Activated naive CD4-positive, alpha-beta T cell treated with anti-CD3 and anti-CD28 coated beads, Interleukin-2, amount 50 U/mL, for 72 hours (primary cell): Measurements from ENCODE around the gene CD44. TPM values are rescaled to one million over a fixed set of nuclear protein-coding genes. Genes with fewer than 3 reads are reported as not detected.

ENCODE experiments used
- ATAC-seq, 2 donors: fragments of 150-1000 bp; cut with Tn5 transposase; 2 replicates each; pipeline ENCODE4 v1.10.0; 2021; ENCODE audit warnings: mild to moderate bottlenecking in 2 of 2, moderate library complexity in 2 of 2
- DNase-seq, 2 donors: peaks; one replicate each; pipeline ENCODE4 v3.0.0; 2021 to 2022; ENCODE audit warnings: low spot score in 2 of 2
- H3K27ac Mint-ChIP-seq, 2 donors: one replicate each; pipeline ENCODE4 v1.8.0; 2022; ENCODE audit warnings: mild to moderate bottlenecking in 2 of 2, mixed read lengths in 2 of 2
- H3K36me3 Mint-ChIP-seq, 2 donors: one replicate each; pipeline ENCODE4 v1.8.0; 2022; ENCODE audit warnings: mixed read lengths in 2 of 2
- H3K9me3 Mint-ChIP-seq, 2 donors: one replicate each; pipeline ENCODE4 v1.8.0; 2022; ENCODE audit warnings: mixed read lengths in 2 of 2
- total RNA-seq, 2 donors: library from RNA; stranded (reverse); gene quantifications; one replicate each; pipeline ENCODE4 v1.2.3, GENCODE V29; 2022

CD44 gene
- total RNA-seq, 2 donors from 2014 or later = 321 to 381 TPM

DNA sequence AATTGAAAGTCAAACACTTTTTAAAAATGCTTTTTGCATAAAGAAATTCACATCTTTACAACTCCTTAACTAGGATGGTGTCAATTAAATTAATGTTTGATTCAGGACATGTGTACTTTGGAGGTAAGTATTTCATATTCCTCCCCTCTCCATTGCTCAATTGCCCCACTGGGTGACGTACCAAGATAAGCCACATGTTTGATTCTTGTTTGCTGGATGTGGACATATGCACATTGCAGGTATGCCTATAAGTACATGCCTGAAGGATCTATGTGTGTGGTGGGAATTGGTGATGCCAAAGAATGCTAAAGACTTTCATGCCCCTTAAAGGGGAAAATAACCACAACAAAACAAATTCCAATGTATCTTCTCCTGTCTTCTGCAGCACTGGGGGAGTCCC, 5.8 kb downstream of the CD44 start:
- Mint-ChIP-seq H3K9me3 (peaks cover 0 to 6% of the 10 kb centered on the region in 2 donors), H3K27ac (peak overlapping the region; percentile 98 to 100), H3K36me3 (peaks cover 42 to 66% of the 10 kb centered on the region in 2 donors)
- DNase-seq = no peak
- ATAC-seq = no peak

DNA sequence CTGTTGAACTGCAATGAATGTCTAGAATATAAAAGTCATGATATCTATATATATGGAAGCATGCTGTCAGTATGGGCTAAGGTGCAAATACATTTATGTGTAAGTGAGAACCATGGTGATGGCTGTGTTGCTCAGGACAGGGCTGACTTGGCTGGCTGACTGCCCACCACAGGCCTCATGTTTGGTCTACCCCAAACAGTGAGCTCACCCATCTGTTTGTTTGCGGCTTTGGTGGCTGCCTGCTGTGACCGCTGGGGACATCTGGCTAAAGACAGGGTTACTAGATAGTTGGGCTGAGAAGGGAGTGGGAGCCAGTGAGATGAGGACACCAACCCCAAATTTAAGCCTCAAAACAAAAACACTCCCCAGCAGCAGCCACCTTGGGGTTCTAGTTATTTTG, 6.3 kb downstream of the CD44 start:
- H3K27ac Mint-ChIP-seq = peak overlapping the region; percentile 98 to 100
- DNase-seq (peak; percentile 57 to 83), ATAC-seq (peak; percentile 27 to 47)
- peaks cover 37 to 69% of the 10 kb centered on the region in 2 donors for H3K36me3 Mint-ChIP-seq
- peaks cover 0 to 6% of the 10 kb centered on the region in 2 donors for H3K9me3 Mint-ChIP-seq

DNA sequence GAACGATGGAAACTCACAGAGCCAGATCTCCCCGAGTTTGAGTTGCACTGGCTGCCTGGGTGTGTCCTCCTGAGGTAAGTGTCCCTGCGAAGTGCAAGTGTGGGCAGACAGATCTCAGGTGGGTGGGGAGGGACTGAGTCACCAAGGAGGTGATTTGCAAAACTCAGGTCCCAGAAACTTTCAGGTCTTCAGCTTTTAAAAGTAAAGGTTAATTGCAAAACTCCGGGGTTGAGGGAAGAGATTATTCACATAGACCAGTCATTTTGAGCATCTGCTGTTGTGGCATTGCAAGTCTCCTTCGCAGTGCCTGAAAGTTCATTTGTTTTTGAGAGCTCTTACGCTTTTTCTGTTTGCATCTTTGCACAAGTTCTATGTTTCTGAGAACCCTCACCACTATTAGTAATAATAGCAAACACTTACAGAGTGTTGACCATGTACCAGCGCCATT, 7.1 kb downstream of the CD44 start:
- H3K27ac Mint-ChIP-seq = peak overlapping the region; percentile 98 to 100
- DNase-seq (peak; percentile 76 to 85), ATAC-seq (peak; percentile 66 to 76)
- H3K9me3 Mint-ChIP-seq = peaks cover 0 to 6% of the 10 kb centered on the region in 2 donors
- H3K36me3 Mint-ChIP-seq = peaks cover 38 to 69% of the 10 kb centered on the region in 2 donors

DNA sequence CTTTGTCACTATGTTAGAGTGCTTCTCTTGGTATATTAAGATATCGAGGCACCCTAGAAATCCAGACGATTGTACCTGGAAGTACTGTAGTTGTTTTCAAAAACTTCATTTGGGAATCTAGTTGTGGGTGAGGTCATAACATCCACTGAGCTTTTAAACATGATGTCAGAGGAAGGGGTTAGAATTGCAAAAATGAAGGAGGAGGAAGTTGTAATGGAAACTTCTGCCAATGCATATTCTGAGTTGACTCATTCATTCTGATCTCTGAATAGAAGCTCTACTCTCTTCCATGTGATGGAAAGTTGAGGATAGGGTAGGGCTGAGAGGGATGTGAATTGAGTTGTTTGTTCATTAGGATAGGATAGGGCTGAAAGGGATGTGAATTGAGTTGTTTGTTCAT, 7.7 kb downstream of the CD44 start:
- H3K36me3 Mint-ChIP-seq = peaks cover 32 to 68% of the 10 kb centered on the region in 2 donors
- DNase-seq = no peak
- ATAC-seq = peak; percentile 21 to 23
- peaks cover 0 to 6% of the 10 kb centered on the region in 2 donors for H3K9me3 Mint-ChIP-seq
- peak overlapping the region; percentile 98 to 100 for H3K27ac Mint-ChIP-seq

DNA sequence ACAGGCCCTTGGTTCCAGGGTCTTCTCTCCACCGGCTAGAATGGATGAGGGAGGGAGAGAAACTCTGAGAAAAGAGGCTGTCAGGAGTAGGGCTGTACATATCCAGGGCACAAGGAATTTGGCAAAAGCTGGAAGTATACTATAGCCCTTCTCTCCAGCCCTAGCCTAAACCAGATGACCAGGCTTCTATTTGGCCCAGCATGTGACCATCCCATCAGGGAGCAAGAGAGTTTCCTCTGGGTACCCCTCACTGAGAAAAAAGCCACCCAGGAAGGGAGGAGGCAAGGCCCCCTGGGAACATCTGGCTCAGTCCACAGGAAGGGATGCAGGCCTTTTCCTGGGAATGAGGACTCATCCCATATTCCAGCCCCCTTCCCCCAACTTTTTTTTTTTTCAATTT, 8.3 kb downstream of the CD44 start:
- DNase-seq (no peak), ATAC-seq (no peak)
- Mint-ChIP-seq H3K9me3 (peaks cover 0 to 6% of the 10 kb centered on the region in 2 donors), H3K27ac (peak overlapping the region; percentile 98 to 100), H3K36me3 (peaks cover 30 to 64% of the 10 kb centered on the region in 2 donors)

DNA sequence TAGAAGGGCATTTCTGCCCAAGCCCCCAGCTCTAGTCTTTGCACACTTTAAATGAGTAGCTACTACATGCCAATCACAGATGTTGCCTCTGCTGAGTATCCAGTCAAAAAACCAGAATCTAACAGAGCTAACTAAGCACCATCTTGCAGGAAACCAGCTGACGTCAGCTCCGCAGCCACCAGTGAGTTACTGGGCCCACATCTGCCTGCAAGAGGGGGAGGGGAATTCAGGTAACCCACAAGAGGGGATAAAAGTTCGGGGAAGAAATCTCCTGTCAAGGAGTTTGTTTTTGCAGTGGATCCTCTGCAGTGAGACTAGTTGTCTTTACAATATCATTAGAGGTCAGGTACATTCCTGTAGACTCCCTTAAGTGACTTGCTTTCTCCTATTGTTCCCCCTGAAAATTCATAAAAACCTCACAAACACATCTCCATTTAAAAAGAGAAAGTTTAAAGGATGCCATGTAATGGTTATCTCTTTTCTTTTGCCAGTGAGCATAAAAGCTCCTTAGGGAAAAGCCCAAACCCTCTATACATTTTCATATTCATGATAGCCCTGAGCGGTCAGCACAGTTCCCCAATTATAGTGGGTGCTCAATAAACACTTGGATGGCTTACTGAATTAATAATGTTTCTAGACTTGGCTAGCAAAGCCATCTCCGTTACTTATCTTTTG, 9.3 kb downstream of the CD44 start:
- no peak for DNase-seq
- H3K9me3 Mint-ChIP-seq = peaks cover 0 to 6% of the 10 kb centered on the region in 2 donors
- peaks cover 30 to 73% of the 10 kb centered on the region in 2 donors for H3K36me3 Mint-ChIP-seq
- H3K27ac Mint-ChIP-seq = peak overlapping the region; percentile 93 to 100
- ATAC-seq = no peak

DNA sequence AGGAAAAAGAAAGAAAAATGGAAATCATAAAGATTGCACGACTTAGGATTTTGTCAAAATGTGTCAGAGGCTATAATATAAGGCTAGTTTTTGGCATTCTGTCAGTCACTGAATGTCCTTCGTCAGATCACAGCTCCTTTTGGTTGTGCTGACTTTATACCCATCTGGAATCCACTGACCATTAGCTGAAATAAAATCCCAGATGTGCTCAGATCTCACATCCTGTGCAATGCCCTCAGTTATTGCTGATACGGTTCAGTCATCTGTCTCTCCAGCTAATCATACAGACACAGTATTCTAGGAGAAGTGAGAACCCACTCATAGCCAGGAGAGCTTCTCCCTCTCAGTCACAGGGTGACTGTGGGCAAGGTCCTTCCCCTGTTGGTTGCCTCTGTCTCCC, 11.5 kb downstream of the CD44 start:
- DNase-seq (no peak), ATAC-seq (peak in 1 of 2 donors; percentile 15)
- Mint-ChIP-seq H3K36me3 (peaks cover 41 to 86% of the 10 kb centered on the region in 2 donors), H3K9me3 (peaks cover 6 to 17% of the 10 kb centered on the region in 2 donors), H3K27ac (peak overlapping the region; percentile 85 to 100)

DNA sequence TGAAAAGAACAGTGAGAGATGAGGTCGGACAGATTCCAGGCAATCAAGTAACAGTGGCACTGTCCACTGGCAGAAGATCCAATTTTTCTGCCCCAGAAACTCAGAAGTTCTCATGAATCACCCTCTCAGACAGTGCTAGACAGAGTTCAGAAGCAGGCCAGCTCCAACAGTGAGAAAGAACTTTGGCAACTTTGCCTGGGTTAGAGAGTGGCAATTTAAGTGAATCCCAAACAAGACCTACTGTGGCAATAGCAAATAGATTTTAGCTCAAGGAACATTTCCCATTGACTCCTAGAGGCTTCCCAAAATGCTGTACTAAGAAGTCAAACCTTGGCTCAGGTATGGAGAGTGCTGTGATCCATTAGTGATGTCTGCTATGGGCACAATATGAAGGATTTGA, 12.3 kb downstream of the CD44 start:
- DNase-seq (no peak), ATAC-seq (no peak)
- Mint-ChIP-seq H3K27ac (peak overlapping the region; percentile 22 to 100), H3K36me3 (peaks cover 41 to 87% of the 10 kb centered on the region in 2 donors), H3K9me3 (peaks cover 6 to 17% of the 10 kb centered on the region in 2 donors)

DNA sequence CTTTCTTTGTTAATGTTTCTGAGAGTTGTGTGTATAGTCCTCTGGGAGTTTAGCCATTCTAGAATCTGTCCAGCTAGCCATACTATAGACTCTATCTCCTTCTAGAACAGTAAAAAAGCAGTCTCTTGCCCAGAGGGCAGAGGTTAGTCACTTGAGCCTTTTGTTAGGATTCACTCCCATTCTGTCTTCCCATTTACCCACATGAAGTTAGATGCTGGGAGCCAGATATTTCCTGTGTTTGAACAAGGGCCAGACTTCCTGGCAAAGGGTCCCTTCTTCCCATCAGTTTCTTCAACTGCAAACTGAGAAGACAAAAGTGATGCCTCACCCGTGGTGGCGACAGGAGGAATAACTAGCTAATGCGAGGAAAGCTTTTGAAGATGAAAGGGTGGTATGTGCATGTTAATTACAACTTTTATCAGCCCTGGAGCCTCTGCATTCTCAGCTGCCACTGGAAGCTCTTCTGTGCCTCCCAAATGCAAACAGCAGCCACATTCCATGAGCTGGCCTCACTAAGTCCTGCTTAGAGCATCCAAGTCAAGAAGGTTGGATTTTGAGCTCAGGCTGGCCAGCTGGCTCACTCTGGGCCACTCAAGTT, 12.8 kb downstream of the CD44 start:
- Mint-ChIP-seq H3K36me3 (peaks cover 36 to 82% of the 10 kb centered on the region in 2 donors), H3K27ac (peak overlapping the region; percentile 70 to 100), H3K9me3 (peaks cover 6 to 14% of the 10 kb centered on the region in 2 donors)
- ATAC-seq = no peak
- DNase-seq = no peak

DNA sequence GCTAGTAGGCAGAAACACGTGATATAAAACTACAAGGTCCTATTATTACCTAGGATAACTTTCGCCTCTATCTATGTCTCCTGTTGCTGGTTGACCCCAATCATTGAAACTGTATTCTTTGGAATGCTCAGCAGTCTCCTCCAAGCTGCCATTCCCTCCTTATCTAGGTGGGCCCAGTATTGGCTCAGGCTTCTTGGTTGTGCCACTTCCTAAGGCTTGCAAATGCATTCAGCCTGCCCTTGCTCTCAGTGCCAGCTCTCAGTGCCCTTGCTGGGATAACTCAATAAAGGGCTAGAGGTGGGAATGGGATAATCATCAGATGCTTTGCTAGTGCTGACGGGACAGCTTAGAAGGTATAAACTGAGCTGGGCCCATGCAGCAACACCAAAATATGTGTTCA, 13.6 kb downstream of the CD44 start:
- peaks cover 34 to 74% of the 10 kb centered on the region in 2 donors for H3K36me3 Mint-ChIP-seq

DNA sequence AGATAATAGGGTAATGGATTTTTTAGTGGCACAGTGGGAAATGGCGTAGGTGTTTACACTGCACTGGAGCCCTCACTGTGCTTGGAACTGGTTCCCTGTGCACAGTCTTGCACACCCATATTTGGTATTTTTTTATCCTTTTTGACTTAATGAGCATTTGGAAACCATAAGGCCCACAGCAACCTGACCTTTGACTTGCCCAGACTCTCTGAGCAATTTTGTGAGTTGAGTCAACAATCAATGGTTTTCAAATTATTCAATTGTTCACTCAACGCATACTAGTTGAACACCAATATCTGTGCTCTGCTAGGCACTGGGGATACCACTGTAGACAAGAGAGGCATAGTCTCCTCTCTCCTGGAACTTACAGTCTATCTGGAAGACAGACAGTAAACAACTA, 14.3 kb downstream of the CD44 start:
- ATAC-seq (peak; percentile 74 to 76), DNase-seq (no peak)
- peak overlapping the region; percentile 50 to 86 for H3K27ac Mint-ChIP-seq
- H3K36me3 Mint-ChIP-seq = peaks cover 34 to 67% of the 10 kb centered on the region in 2 donors
- peaks cover 6 to 11% of the 10 kb centered on the region in 2 donors for H3K9me3 Mint-ChIP-seq

More for the DNA sequence above, 13.6 kb downstream of the CD44 start:
- DNase-seq (no peak), ATAC-seq (no peak)
- Mint-ChIP-seq H3K9me3 (peaks cover 6 to 11% of the 10 kb centered on the region in 2 donors), H3K27ac (peak overlapping the region; percentile 50 to 86)

DNA sequence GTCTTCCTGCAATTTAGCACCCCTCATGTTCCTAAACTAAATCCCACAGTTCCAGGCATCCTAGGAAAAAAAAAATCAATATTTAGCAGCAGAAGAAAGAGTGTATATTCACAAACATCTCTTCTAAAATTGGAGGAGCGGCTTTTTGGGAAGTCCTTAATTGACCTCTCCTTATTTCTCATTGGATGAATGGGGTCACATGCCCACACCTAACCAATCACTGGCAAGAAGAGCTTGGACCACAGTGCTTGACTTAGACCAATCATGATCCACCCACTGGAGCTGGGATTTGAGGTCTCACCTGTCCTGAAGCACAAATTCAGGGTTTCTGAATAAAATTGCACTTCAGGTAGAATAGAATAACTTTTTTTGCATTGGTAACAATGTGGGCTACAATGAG, 16.0 kb downstream of the CD44 start:
- Mint-ChIP-seq H3K36me3 (peaks cover 28 to 50% of the 10 kb centered on the region in 2 donors), H3K9me3 (peaks cover 6 to 11% of the 10 kb centered on the region in 2 donors), H3K27ac (peak overlapping the region; percentile 41 to 47)
- ATAC-seq (no peak), DNase-seq (no peak)

DNA sequence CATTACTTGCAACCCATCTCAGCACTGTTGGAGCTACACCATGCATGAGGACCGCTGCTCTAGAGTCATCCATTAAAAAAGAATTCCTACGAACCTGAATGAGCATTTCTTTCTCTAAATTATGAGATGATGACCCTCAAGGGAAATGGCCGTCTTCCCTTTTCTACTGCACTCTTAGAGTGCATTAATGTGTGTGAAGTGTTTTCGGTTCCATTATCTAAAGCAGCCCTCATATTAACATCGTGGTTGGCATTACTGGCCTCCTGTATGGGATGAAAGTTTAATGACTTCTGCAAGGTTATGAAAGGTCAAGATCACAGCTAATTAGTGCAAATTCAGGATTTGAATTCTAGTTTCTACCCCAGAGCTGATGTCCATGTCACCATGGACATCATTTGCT, 16.7 kb downstream of the CD44 start:
- ATAC-seq (no peak), DNase-seq (no peak)
- Mint-ChIP-seq H3K36me3 (peaks cover 27 to 45% of the 10 kb centered on the region in 2 donors), H3K27ac (peak overlapping the region in 1 of 2 donors; percentile 47), H3K9me3 (peaks cover 6 to 11% of the 10 kb centered on the region in 2 donors)

DNA sequence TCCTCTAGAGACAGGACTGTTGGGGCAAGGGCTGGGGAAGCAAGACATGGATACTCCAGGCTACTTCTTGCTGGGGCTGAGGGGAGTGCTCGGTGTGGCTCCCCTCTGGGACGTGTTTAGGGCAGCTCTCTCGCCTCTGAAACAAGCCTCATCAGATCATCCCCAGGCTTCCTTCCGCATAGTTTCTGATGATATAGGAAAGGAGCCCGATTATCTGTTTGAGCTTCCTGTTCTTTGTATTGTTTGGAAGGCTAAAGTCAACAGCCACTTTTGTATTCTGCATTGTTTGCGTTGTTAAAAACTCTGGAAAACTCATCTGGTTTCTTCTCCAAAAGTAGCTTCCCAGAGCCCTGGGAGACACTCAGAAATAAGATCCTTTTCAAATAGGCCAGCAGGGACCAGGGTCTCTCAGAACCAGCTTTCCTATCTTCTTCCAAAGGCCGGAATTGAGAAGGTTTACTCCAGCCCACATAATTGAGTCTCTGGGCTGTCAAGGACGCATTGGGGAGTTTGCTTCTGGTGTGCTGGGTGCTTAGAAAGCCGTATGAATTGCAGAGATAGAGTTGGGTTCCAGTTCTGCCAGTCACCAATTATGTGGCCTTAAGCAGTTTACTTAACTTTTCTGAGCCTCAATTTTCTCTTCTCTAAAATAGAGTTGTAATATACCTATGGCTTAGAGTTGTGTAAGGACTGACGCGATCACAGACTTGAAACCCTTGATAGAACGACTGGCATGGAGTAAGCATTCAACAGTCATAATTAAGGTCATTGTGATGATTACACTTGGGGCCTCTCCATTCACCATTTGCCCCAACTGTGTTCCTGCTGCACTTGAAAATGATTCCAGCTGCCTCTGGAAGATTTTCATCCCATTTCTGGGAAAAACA, 19.1 kb downstream of the CD44 start:
- Mint-ChIP-seq H3K9me3 (peaks cover 6 to 11% of the 10 kb centered on the region in 2 donors), H3K27ac (peak overlapping the region; percentile 88 to 89), H3K36me3 (peaks cover 22 to 50% of the 10 kb centered on the region in 2 donors)
- DNase-seq (no peak), ATAC-seq (no peak)

DNA sequence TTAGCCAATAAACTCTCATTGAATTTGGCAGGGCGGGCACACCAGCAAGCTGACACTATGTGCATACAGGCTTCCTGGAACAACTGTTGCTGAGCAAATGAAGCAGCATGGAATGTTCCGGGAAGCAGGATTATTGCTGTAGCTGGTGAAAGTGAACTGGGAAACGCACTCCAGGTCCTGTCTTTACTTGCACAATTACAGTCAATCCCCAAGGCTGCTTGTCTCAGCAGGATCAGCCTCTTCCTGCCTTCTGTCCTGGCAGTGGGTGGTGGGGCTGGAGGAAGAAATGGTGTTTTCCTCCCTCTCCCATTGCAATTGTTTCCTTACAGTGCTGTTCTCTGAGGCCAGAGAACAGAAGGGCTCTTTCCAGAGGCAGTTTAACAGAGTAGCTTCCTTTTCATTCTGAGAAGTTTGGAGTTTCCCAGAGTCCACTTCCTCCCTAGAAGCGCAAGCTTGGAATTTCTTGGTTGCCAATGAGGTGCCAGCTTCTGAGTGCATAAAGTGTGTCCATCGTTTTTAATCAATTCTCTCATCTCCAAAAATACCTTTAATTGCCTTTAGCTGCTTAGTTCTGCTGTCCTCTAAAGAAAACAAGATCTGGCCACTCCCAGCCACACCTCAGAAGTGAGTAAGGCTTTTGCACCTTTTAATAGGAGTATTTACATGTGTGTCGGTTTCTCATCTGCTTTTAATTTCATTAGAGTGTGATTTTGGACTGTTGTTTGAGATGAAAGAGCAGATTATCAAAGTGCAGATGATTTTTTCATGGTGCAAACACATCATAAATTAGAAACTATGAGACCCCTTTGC, 19.9 kb downstream of the CD44 start:
- Mint-ChIP-seq H3K9me3 (peaks cover 5 to 6% of the 10 kb centered on the region in 2 donors), H3K36me3 (peaks cover 20 to 44% of the 10 kb centered on the region in 2 donors), H3K27ac (peak overlapping the region; percentile 53 to 88)
- DNase-seq = no peak
- no peak for ATAC-seq
